ENCODE results near the gene CCNDBP1. TPM values are rescaled to one million over a fixed set of nuclear protein-coding genes. Genes with fewer than 3 reads are reported as not detected.

The CCNDBP1 gene
- total and polyA plus RNA-seq, 2 of the 8 experiments (the other 6 are each of a cell fraction or from before 2014, with no cell fraction given), result 23.4 to 29.0 TPM

GRCh38 chr15:43219929-43220928 is 35.0 kb downstream of the CCNDBP1 start:
- Histone ChIP-seq H2BK120ac (replicated peaks; ENCODE audit: low read depth, low read length) (no peak overlapping the region), H3K79me2 (ENCODE audit: control insufficient read depth in 1 of 2, insufficient read depth in 2 of 2, low read length in 2 of 2) (no peaks in the 10 kb centered on the region), H2AK5ac (ENCODE audit: low read depth, low read length) (no peak overlapping the region), H3K23ac (ENCODE audit: insufficient read length) (no peak overlapping the region), H4K20me1 (replicated peaks in 1 of 2; ENCODE audit: control insufficient read depth in 1 of 2, insufficient read depth in 2 of 2, low read length in 2 of 2) (no peaks in the 10 kb centered on the region), H3K23me2 (ENCODE audit: low read depth, low read length) (peaks cover 1% of the 10 kb centered on the region; the same call in 1 of the 2 replicates), H4K8ac (ENCODE audit: extremely low read depth, insufficient read depth, low read length) (no peak overlapping the region), H3K27ac (ENCODE audit: low read depth, low read length) (no peak overlapping the region), H2BK20ac (ENCODE audit: low read length) (no peak overlapping the region), H3K56ac (replicated peaks; ENCODE audit: insufficient read length, low read depth, low read length) (no peak overlapping the region), H4K5ac (ENCODE audit: insufficient read length, low read depth, low read length) (no peak overlapping the region), H2BK12ac (ENCODE audit: low read depth, low read length) (no peak overlapping the region), H4K91ac (replicated peaks; ENCODE audit: insufficient read length, low read length) (no peak overlapping the region), H3K4me1 (replicated peaks in 1 of 4; ENCODE audit: control insufficient read depth in 3 of 4, insufficient read depth in 4 of 4, low read length in 3 of 4) (peaks cover 0 to 3% (median 1%) of the 10 kb centered on the region in 4 experiments; a peak in 2 of 7 replicates), H3K14ac (ENCODE audit: insufficient read length) (no peak overlapping the region), H3K4me2 (ENCODE audit: insufficient read depth in 1 of 2, low read depth in 2 of 2, low read length in 2 of 2) (no peak overlapping the region), H2BK5ac (ENCODE audit: low read depth, low read length) (no peak overlapping the region), H3K79me1 (ENCODE audit: low read depth, low read length) (no peaks in the 10 kb centered on the region; the same call in 1 of the 2 replicates), H3K36me3 (ENCODE audit: control insufficient read depth in 2 of 4, insufficient read depth in 4 of 4, low read length in 3 of 4) (no peaks in the 10 kb centered on the region), H2BK15ac (ENCODE audit: low read length) (no peak overlapping the region), H3K4me3 (ENCODE audit: extremely low read depth in 1 of 4, insufficient read depth in 2 of 4, low read depth in 3 of 4, low read length in 4 of 4) (no peak overlapping the region), H2AFZ (ENCODE audit: low read length) (no peak overlapping the region), H3K9me3 (ENCODE audit: insufficient read depth in 2 of 2, low read depth in 1 of 2, low read length in 1 of 2) (no peaks in the 10 kb centered on the region), H3K4ac (replicated peaks; ENCODE audit: insufficient read length, low read depth, low read length) (no peak overlapping the region), H3K27me3 (replicated peaks in 1 of 4; ENCODE audit: control insufficient read depth in 3 of 4, extremely low read depth in 1 of 4, insufficient read depth in 3 of 4, low read length in 3 of 4) (peaks cover 0 to 2% (median 0%) of the 10 kb centered on the region in 4 experiments; a peak in 2 of 7 replicates), H3K18ac (ENCODE audit: extremely low read depth, low read length) (no peak overlapping the region), H3K9ac (replicated peaks in 1 of 4; ENCODE audit: extremely low read depth in 1 of 4, low read depth in 3 of 4, low read length in 3 of 4) (no peak overlapping the region)
- DNase-seq (ENCODE audit: low read depth in 1 of 2, low spot score in 2 of 2), result no peak
- WGBS, 2 experiments (ENCODE audit: extremely low coverage in 1 of 2, insufficient coverage in 1 of 2, insufficient read length in 1 of 2, insufficient replicate concordance in 2 of 2, low coverage in 1 of 2, low lambda C conversion rate in 2 of 2, missing lambda C conversion rate in 1 of 2), result 91% methylated on average over 14 of the region's 16 CpGs; no CpG with 5 or more reads in 1 of the 2 experiments
- CTCF ChIA-PET (ENCODE audit: partially characterized antibody), result interaction anchor here (0.6 to 8.7 kb wide), 15 partner anchors 9 to 565 kb away, joined by 3 to 65 read pairs (median 5); partner anchors contain the start of gene TGM5
- no peak for FAIRE-seq
- POLR2A ChIA-PET (ENCODE audit: partially characterized antibody), result no interaction called here
- TF ChIP-seq SAP30 (IDR thresholded peaks at IDR 0.05; ENCODE audit: insufficient read depth, insufficient replicate concordance, low read length), result no peak

Measured in H1 (cell line).